ENCODE measurements around the gene NT5E.

DNA sequence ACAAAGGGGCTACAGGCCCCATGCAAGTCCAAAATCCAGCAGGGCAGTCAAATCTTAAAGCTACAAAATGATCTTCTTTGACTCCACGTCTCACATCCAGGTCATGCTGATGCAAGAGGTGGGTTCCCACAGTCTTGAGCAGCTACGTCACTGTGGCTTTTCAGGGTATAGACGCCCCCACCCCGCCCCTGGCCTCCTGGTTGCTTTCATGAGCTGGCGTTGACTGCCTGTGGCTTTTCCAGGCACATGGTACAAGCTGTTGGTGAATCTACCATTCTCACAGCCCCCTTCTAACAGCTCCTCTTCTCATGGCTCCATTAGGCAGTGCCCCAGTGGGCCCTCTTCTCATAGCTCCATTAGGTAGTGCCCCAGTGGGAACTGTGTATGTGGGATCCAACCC, 47.0 kb downstream of the NT5E start:
- TF ChIP-seq CTCF (IDR thresholded peaks at IDR 0.05) (no peak), POLR2A (IDR thresholded peaks at IDR 0.05) (no peak)
